HEK293 (cell line): ENCODE results near the gene RAB10.

Experiments used
- EGR2 ChIP-seq: fragments of 450-650 bp; formaldehyde crosslinking; IDR thresholded peaks from 2 replicates; pipeline ENCODE4 v1.5.1; 2016; ENCODE audit warnings: low read depth, missing biosample characterization, missing genetic modification characterization
- GLIS1 ChIP-seq: fragments of 450-650 bp; formaldehyde crosslinking; IDR thresholded peaks from 2 replicates; pipeline ENCODE4 v1.5.1; 2016; ENCODE audit warnings: missing biosample characterization, missing genetic modification characterization
- GLIS2 ChIP-seq: fragments of 450-650 bp; formaldehyde crosslinking; IDR thresholded peaks from 2 replicates; pipeline ENCODE4 v1.5.1; 2016; ENCODE audit warnings: missing biosample characterization, missing genetic modification characterization
- HIC1 ChIP-seq: fragments of 450-650 bp; formaldehyde crosslinking; IDR thresholded peaks from 2 replicates; pipeline ENCODE4 v1.5.1; 2016; ENCODE audit warnings: missing biosample characterization, missing genetic modification characterization
- OVOL3 ChIP-seq: fragments of 450-650 bp; formaldehyde crosslinking; IDR thresholded peaks from 2 replicates; pipeline ENCODE4 v1.5.1; 2016; ENCODE audit warnings: missing biosample characterization, missing genetic modification characterization
- ZBTB20 ChIP-seq: fragments of 450-650 bp; formaldehyde crosslinking; IDR thresholded peaks from 2 replicates; pipeline ENCODE4 v1.5.1; 2016; ENCODE audit warnings: missing biosample characterization, missing genetic modification characterization
- ZBTB26 ChIP-seq: fragments of 450-650 bp; formaldehyde crosslinking; optimal IDR thresholded peaks from 2 replicates; pipeline ENCODE3; 2016; ENCODE audit warnings: missing biosample characterization, mild to moderate bottlenecking, missing genetic modification characterization
- ZFHX2 ChIP-seq: fragments of 450-650 bp; formaldehyde crosslinking; conservative IDR thresholded peaks from 2 replicates; pipeline ENCODE4 v1.5.1; 2016; ENCODE audit warnings: missing biosample characterization, missing genetic modification characterization
- ZIC2 ChIP-seq: fragments of 450-650 bp; formaldehyde crosslinking; IDR thresholded peaks from 2 replicates; pipeline ENCODE4 v1.5.1; 2016; ENCODE audit warnings: missing biosample characterization, missing genetic modification characterization
- ZNF146 ChIP-seq: fragments of 450-650 bp; formaldehyde crosslinking; IDR thresholded peaks from 2 replicates; pipeline ENCODE4 v1.5.1; 2016; ENCODE audit warnings: missing biosample characterization, missing genetic modification characterization
- ZNF157 ChIP-seq: fragments of 450-650 bp; formaldehyde crosslinking; IDR thresholded peaks from 2 replicates; pipeline ENCODE4 v1.5.1; 2016; ENCODE audit warnings: missing biosample characterization, missing genetic modification characterization
- ZNF16 ChIP-seq: fragments of 450-650 bp; formaldehyde crosslinking; IDR thresholded peaks from 2 replicates; pipeline ENCODE4 v1.5.1; 2016; ENCODE audit warnings: low read depth, missing biosample characterization, missing genetic modification characterization
- ZNF174 ChIP-seq: fragments of 450-650 bp; formaldehyde crosslinking; IDR thresholded peaks from 2 replicates; pipeline ENCODE4 v1.5.0; 2017; ENCODE audit warnings: missing biosample characterization, mild to moderate bottlenecking, missing genetic modification characterization
- ZNF211 ChIP-seq: fragments of 450-650 bp; formaldehyde crosslinking; IDR thresholded peaks from 2 replicates; pipeline ENCODE4 v1.5.1; 2016; ENCODE audit warnings: low read depth, missing biosample characterization, missing genetic modification characterization
- ZNF248 ChIP-seq: fragments of 450-650 bp; formaldehyde crosslinking; IDR thresholded peaks from 2 replicates; pipeline ENCODE4 v1.5.1; 2017; ENCODE audit warnings: missing biosample characterization, missing genetic modification characterization
- ZNF335 ChIP-seq: fragments of 450-650 bp; formaldehyde crosslinking; conservative IDR thresholded peaks from 2 replicates; pipeline ENCODE4 v1.5.1; 2016; ENCODE audit warnings: missing biosample characterization, missing genetic modification characterization
- ZNF341 ChIP-seq: fragments of 450-650 bp; formaldehyde crosslinking; IDR thresholded peaks from 2 replicates; pipeline ENCODE4; 2016; ENCODE audit warnings: low read depth, missing biosample characterization, missing genetic modification characterization
- ZNF354C ChIP-seq: fragments of 450-650 bp; formaldehyde crosslinking; IDR thresholded peaks from 2 replicates; pipeline ENCODE4 v1.5.1; 2016; ENCODE audit warnings: missing biosample characterization, missing genetic modification characterization, low read depth, borderline replicate concordance
- ZNF398 ChIP-seq: fragments of 450-650 bp; formaldehyde crosslinking; IDR thresholded peaks from 2 replicates; pipeline ENCODE4 v1.5.1; 2017; ENCODE audit warnings: missing biosample characterization, missing genetic modification characterization
- ZNF544 ChIP-seq: fragments of 450-650 bp; formaldehyde crosslinking; IDR thresholded peaks from 2 replicates; pipeline ENCODE4 v1.5.0; 2017; ENCODE audit warnings: missing biosample characterization, missing genetic modification characterization
- ZNF654 ChIP-seq: fragments of 450-650 bp; formaldehyde crosslinking; IDR thresholded peaks from 2 replicates; pipeline ENCODE4 v1.5.1; 2016; ENCODE audit warnings: low read depth, missing biosample characterization, missing genetic modification characterization
- ZNF677 ChIP-seq: fragments of 450-650 bp; IDR thresholded peaks from 2 replicates; pipeline ENCODE4 v1.5.0; 2018; ENCODE audit warnings: missing biosample characterization, mild to moderate bottlenecking, missing genetic modification characterization, moderate library complexity
- ZNF785 ChIP-seq: fragments of 450-650 bp; formaldehyde crosslinking; IDR thresholded peaks from 2 replicates; pipeline ENCODE4 v1.5.1; 2016; ENCODE audit warnings: missing biosample characterization, missing genetic modification characterization
- TF ChIP-seq, protein P1 (sequence below): fragments of 450-650 bp; formaldehyde crosslinking; IDR thresholded peaks from 2 replicates; pipeline ENCODE4 v1.5.1; 2016; ENCODE audit warnings: missing biosample characterization, missing genetic modification characterization
- TF ChIP-seq, protein P2 (sequence below): fragments of 450-650 bp; formaldehyde crosslinking; IDR thresholded peaks from 2 replicates; pipeline ENCODE4 v1.5.0; 2017; ENCODE audit warnings: missing biosample characterization, missing genetic modification characterization, borderline replicate concordance
- TF ChIP-seq, protein P3 (sequence below): fragments of 450-650 bp; formaldehyde crosslinking; IDR thresholded peaks from 2 replicates; pipeline ENCODE4 v1.5.1; 2016; ENCODE audit warnings: missing biosample characterization, missing genetic modification characterization
- TF ChIP-seq, protein P4 (sequence below): sonication (generic); formaldehyde crosslinking; IDR thresholded peaks from 2 replicates; pipeline ENCODE4 v1.8.1; 2022; ENCODE audit warnings: mild to moderate bottlenecking, moderate library complexity, missing genetic modification reagents

The RAB10 gene

DNA sequence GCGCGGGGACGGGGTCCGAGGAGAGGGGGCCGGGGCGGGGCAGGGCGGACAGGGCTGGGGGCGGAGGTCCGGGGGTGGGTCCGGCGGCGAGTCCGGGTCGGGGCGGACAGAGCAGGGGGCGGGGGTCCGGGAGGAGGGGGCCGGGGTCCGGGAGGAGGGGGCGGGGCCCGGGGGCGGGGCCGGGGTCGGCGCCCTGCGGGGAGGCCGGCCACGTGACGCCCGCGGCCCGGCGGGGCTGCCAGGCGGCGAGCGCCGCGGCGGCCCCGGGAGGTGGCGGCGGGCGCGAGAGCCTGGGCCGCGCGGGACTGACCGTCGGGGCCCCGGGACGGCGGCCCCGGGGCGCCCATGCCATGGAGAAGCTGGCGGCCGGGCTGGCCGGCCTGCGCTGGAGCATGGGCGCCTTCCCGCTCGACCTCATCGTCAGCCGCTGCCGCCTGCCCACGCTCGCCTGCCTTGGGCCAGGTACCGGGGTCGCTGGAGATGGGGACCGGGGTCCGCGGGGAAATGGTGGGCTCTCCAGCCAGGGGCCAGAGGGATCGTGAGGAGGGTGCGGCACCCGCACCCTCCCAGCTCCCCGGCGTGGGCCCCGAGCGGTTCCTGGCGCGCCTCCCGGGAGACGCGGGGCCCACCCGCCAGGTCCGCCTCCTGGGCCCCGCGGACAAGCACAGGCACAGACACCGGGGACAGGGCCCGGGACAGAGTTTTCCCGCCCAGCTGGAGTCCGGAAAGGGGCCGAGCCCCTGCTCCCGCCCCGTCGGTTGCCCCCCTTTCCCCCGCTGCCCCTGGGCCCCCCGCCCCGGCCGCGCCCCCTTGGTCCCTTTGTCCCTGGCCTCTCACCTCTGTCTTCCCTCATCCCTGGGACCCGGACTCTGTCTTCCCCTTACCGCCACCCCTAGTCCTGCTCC lies 139.2 kb downstream of the RAB10 start, which contains the start of gene GAREM2 (continued):
- peak; percentile 18; the same call in 1 of the 2 replicates for TF ChIP-seq ZNF398
- peak; percentile 67; the same call in 1 of the 2 replicates for TF ChIP-seq ZBTB20 (tag by site-specific recombination)
- TF ChIP-seq ZNF335 (tag by site-specific recombination), result peak; percentile 44
- TF ChIP-seq, protein P1, sequence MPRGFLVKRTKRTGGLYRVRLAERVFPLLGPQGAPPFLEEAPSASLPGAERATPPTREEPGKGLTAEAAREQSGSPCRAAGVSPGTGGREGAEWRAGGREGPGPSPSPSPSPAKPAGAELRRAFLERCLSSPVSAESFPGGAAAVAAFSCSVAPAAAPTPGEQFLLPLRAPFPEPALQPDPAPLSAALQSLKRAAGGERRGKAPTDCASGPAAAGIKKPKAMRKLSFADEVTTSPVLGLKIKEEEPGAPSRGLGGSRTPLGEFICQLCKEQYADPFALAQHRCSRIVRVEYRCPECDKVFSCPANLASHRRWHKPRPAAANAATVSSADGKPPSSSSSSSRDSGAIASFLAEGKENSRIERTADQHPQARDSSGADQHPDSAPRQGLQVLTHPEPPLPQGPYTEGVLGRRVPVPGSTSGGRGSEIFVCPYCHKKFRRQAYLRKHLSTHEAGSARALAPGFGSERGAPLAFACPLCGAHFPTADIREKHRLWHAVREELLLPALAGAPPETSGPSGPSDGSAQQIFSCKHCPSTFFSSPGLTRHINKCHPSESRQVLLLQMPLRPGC (tag by site-specific recombination), result no peak
- TF ChIP-seq, protein P2, sequence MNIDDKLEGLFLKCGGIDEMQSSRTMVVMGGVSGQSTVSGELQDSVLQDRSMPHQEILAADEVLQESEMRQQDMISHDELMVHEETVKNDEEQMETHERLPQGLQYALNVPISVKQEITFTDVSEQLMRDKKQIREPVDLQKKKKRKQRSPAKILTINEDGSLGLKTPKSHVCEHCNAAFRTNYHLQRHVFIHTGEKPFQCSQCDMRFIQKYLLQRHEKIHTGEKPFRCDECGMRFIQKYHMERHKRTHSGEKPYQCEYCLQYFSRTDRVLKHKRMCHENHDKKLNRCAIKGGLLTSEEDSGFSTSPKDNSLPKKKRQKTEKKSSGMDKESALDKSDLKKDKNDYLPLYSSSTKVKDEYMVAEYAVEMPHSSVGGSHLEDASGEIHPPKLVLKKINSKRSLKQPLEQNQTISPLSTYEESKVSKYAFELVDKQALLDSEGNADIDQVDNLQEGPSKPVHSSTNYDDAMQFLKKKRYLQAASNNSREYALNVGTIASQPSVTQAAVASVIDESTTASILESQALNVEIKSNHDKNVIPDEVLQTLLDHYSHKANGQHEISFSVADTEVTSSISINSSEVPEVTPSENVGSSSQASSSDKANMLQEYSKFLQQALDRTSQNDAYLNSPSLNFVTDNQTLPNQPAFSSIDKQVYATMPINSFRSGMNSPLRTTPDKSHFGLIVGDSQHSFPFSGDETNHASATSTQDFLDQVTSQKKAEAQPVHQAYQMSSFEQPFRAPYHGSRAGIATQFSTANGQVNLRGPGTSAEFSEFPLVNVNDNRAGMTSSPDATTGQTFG (tag by site-specific recombination), result no peak
- TF ChIP-seq ZNF341 (tag by site-specific recombination), result no peak
- no peak for TF ChIP-seq OVOL3 (tag by site-specific recombination)
- TF ChIP-seq ZIC2 (tag by site-specific recombination), result peak; percentile 35
- no peak for TF ChIP-seq HIC1
- TF ChIP-seq ZNF354C (tag by site-specific recombination), result no peak
- 0 out of 2 replicates have a peak, but pooled peaks have one; percentile 15 for TF ChIP-seq GLIS1
- TF ChIP-seq ZNF248 (tag by site-specific recombination), result no peak
- TF ChIP-seq, protein P3, sequence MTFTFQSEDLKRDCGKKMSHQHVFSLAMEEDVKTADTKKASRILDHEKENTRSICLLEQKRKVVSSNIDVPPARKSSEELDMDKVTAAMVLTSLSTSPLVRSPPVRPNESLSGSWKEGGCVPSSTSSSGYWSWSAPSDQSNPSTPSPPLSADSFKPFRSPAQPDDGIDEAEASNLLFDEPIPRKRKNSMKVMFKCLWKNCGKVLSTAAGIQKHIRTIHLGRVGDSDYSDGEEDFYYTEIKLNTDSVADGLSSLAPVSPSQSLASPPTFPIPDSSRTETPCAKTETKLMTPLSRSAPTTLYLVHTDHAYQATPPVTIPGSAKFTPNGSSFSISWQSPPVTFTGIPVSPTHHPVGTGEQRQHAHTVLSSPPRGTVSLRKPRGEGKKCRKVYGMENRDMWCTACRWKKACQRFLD (tag by site-specific recombination), result no peak
- no peak for TF ChIP-seq ZNF146 (tag by site-specific recombination)
- TF ChIP-seq, protein P4, sequence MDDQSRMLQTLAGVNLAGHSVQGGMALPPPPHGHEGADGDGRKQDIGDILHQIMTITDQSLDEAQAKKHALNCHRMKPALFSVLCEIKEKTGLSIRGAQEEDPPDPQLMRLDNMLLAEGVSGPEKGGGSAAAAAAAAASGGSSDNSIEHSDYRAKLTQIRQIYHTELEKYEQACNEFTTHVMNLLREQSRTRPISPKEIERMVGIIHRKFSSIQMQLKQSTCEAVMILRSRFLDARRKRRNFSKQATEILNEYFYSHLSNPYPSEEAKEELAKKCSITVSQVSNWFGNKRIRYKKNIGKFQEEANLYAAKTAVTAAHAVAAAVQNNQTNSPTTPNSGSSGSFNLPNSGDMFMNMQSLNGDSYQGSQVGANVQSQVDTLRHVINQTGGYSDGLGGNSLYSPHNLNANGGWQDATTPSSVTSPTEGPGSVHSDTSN, result no peak
- TF ChIP-seq EGR2 (tag by site-specific recombination), result peak; percentile 21; the same call in 1 of the 2 replicates
- TF ChIP-seq ZBTB26, result peak; percentile 53
- no peak for TF ChIP-seq ZNF174 (tag by site-specific recombination)
- TF ChIP-seq ZNF211 (tag by site-specific recombination), result no peak
- no peak for TF ChIP-seq ZNF544 (tag by site-specific recombination)
- no peak for TF ChIP-seq ZNF677 (tag by site-specific recombination)
- no peak; the same call in 1 of the 2 replicates for TF ChIP-seq ZFHX2 (tag by site-specific recombination)
- TF ChIP-seq ZNF654, result no peak
- TF ChIP-seq ZNF785 (tag by site-specific recombination), result no peak
- no peak for TF ChIP-seq ZNF16 (tag by site-specific recombination)
- TF ChIP-seq GLIS2 (tag by site-specific recombination), result peak; percentile 47; the same call in 1 of the 2 replicates
- TF ChIP-seq ZNF157, result no peak
